AG04450 (cell line): ENCODE measurements around the gene DIAPH3. TPM values are rescaled to one million over a fixed set of nuclear protein-coding genes. Genes with fewer than 3 reads are reported as not detected.

Experiments used
- CTCF ChIA-PET: fragments of 300-600, 350-600 bp; formaldehyde crosslinking; extraction: SDS; loops from one replicate; lab custom pipeline; 2022; ENCODE audit warnings: antibody characterized with exemption, inconsistent platforms; lab: Charles Lee
- POLR2A ChIA-PET: fragments of 350-600 bp; formaldehyde crosslinking; extraction: SDS; loops from one replicate; lab custom pipeline; 2021; ENCODE audit warnings: antibody characterized with exemption, inconsistent platforms; lab: Yijun Ruan, JAX
- DNase-seq: peaks from one replicate; pipeline ENCODE4 v3.0.0-alpha.2; 2011; ENCODE audit warnings: low read depth, low spot score
- H3K27ac ChIP-seq: one replicate; pipeline ENCODE4 v1.5.1; 2012; ENCODE audit warnings: low read depth, low read length, control low read depth
- H3K27me3 ChIP-seq: one replicate; pipeline ENCODE4 v1.6.0; 2012; ENCODE audit warnings: low read length; ENCODE audit not compliant: control insufficient read depth, insufficient read depth
- H3K4me3 ChIP-seq: 2 replicates; pipeline ENCODE4 v1.5.1; 2011; ENCODE audit warnings: mild to moderate bottlenecking, low read depth, low read length, control low read depth
- H3K9me3 ChIP-seq: 2 replicates; pipeline ENCODE4 v1.5.1; 2012; ENCODE audit warnings: low read length; ENCODE audit not compliant: control insufficient read depth, insufficient read depth
- polyA plus RNA-seq: library from polyadenylated mRNA; depleted of rRNA; stranded (reverse); fragments of >200 nt; gene quantifications from 2 replicates; pipeline ENCODE4 v1.2.3, GENCODE V29; 2011
- TF ChIP-seq, protein P1 (sequence below): IDR thresholded peaks from 2 replicates; pipeline ENCODE4 v1.5.1; 2011; ENCODE audit warnings: low read depth, low read length, control low read depth, inconsistent platforms

Gene DIAPH3
- polyA plus RNA-seq, 1 experiment, result 11.7 TPM

DNA sequence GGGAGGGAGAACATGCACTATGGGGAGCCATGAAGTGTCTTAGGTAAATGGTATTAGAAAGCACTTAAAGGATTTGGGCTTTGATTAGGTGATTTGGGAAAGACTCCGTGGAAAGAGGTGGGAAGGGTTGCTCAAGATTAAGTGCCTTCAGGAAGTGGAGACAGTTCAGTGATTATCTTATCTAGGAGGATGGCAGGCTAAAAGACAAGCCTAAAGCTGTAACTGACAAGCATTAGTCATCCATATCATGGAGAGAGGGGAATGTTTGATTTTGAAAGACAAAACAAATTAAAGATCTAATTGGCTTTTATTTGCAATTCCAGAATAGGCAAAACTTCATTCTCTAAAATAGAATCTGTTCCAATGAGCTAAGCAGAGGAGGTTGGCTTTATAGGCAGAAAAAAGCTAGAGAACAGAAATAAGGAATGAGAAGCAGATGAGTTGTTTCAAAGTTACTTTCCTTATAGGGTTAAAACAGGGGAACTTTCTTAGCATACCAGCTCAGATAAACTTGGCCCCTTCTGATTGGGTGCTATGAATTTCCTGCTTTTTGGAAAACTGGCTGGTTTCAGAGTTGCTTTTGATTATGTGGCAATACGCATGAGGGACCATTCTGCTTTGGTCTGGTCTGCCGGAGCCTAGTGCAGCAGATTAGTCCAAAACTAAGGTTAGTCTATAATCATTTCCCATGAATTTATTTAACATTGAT, 1.8 kb upstream of the DIAPH3 start:
- Histone ChIP-seq H3K27ac (no peak overlapping the region), H3K4me3 (peak overlapping the region; percentile 34), H3K9me3 (no peaks in the 10 kb centered on the region), H3K27me3 (no peaks in the 10 kb centered on the region)
- peak; percentile 30 for DNase-seq
- TF ChIP-seq, protein P1, sequence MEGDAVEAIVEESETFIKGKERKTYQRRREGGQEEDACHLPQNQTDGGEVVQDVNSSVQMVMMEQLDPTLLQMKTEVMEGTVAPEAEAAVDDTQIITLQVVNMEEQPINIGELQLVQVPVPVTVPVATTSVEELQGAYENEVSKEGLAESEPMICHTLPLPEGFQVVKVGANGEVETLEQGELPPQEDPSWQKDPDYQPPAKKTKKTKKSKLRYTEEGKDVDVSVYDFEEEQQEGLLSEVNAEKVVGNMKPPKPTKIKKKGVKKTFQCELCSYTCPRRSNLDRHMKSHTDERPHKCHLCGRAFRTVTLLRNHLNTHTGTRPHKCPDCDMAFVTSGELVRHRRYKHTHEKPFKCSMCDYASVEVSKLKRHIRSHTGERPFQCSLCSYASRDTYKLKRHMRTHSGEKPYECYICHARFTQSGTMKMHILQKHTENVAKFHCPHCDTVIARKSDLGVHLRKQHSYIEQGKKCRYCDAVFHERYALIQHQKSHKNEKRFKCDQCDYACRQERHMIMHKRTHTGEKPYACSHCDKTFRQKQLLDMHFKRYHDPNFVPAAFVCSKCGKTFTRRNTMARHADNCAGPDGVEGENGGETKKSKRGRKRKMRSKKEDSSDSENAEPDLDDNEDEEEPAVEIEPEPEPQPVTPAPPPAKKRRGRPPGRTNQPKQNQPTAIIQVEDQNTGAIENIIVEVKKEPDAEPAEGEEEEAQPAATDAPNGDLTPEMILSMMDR, result no peak
- ChIA-PET POLR2A (interaction anchor here (1.4 kb wide), 1 partner anchor 10 kb away, joined by 4 read pairs; no protein-coding TSS in a partner anchor), CTCF (interaction anchor here (0.6 to 2.0 kb wide), 3 partner anchors 169 to 266 kb away, joined by 3 to 6 read pairs (median 3); no protein-coding TSS in a partner anchor)

DNA sequence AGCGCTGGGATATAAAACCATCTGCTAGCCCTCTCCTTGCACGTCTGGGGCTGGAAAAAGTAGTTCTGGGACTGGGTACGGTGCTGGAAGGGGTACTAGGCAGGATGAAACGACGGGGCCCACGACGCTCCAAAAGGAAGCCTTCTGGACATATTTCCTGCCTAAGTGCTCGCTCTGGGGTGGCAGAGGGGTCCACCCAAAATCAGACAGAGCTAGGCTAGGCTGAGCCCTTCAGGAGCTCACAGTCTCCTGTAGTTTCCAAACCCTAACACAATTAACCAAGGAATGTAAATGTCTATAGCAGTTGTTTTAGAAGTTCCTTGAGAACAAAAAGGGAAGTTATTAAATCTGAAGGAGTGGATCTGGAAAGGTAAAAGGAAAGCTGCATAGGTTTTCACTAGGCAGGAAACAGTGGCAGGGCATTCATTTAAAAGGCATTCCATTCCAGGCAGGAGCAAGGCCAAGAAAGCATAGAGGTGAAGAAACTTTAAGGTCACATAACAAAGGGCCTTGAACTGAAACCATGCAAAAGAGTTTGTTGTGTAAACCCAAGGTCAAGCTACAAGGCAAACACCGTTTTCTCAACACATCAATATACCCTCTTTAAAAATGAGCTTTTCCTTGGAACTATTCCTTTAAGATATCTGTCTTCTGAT, 634 bp upstream of the DIAPH3 start:
- no peaks in the 10 kb centered on the region for H3K27me3 ChIP-seq
- no peaks in the 10 kb centered on the region for H3K9me3 ChIP-seq
- H3K27ac ChIP-seq, result peak overlapping the region; percentile 80
- H3K4me3 ChIP-seq, result peak overlapping the region; percentile 88
- DNase-seq, result no peak
- ChIA-PET POLR2A (interaction anchor here (0.6 to 1.4 kb wide), 3 partner anchors 9 to 74 kb away, joined by 3 to 4 read pairs (median 3); no protein-coding TSS in a partner anchor), CTCF (interaction anchor here (0.6 to 2.0 kb wide), 5 partner anchors 15 to 433 kb away, joined by 3 to 6 read pairs (median 3); no protein-coding TSS in a partner anchor)
- TF ChIP-seq, protein P1, result no peak

DNA sequence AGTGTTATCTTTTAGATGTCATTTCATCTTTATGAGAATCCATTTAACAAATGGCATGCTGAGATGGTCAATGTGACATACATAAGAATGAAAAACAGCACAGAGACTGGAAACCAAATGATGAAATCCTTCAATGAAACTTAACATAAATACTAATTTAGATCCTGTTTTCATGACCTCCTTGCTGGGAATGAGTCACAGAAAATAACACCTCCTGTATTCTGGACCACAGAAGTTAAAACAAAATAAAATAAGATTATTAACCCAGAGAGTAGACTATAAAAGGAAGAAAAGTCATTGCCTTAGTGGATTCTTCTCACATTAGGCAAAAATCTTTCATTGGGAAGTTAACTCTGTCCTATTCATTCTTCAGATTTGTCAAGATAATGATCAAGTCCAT, 1.6 kb downstream of the DIAPH3 start:
- TF ChIP-seq, protein P1, result no peak
- H3K9me3 ChIP-seq, result peaks cover under 1% of the 10 kb centered on the region; the same call in 1 of the 2 replicates
- no peak overlapping the region for H3K4me3 ChIP-seq
- H3K27me3 ChIP-seq, result no peaks in the 10 kb centered on the region
- H3K27ac ChIP-seq, result no peak overlapping the region
- no peak for DNase-seq
- ChIA-PET POLR2A (no interaction called here), CTCF (no interaction called here)

DNA sequence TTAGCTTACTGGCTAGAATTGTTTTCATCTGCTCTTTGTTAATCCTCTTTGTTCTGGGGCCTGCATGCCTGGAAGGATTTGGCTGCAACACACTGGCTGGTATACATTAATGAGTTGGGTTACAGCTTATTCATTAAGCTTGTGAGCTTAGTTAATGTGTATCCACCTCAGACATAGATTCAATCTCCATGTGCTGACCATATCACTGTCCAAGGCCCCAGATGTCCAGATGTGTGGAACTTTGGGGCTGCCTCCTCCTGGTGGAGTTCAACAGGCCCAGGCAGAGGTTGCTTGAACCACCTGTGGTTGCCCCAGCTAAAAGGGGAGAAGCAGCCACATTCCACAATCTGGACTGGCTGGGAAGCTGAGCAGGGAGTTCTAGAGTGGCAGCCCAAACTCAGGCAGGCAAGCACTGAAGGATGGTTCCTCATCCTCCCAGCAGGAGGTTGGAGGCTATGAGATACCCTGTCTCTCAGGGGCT, 5.4 kb downstream of the DIAPH3 start:
- ChIA-PET CTCF (interaction anchor here (0.9 to 1.0 kb wide), 2 partner anchors 49 to 252 kb away, joined by 3 to 4 read pairs; no protein-coding TSS in a partner anchor), POLR2A (no interaction called here)
- Histone ChIP-seq H3K9me3 (peaks cover 3% of the 10 kb centered on the region; the same call in 1 of the 2 replicates), H3K27me3 (no peaks in the 10 kb centered on the region), H3K27ac (no peak overlapping the region), H3K4me3 (no peak overlapping the region)
- DNase-seq, result no peak
- TF ChIP-seq, protein P1, result no peak
